Measurements from ENCODE around the gene C11orf21.

C11orf21 gene

DNA sequence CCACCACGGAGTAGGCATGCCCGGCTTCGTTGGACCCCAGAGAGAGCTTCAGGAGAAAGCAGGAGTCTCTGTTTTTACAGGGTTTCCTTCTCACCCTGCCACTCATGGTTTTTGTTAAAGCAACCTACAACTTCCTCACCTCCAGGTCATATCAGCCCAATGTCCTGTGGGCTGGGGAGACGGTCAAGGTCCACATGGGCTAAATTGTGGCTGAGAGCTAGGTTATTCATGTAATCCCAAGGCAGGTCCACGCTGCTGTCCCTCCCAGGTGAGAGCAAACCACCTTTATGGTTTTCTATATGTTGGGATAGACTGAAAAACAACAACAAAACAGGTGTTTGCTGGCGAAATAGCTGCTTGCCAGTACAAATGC lies 19.6 kb upstream of the C11orf21 start:
- no peak overlapping the region for H3K4me3 ChIP-seq (ENCODE audit: low read depth, low read length)

DNA sequence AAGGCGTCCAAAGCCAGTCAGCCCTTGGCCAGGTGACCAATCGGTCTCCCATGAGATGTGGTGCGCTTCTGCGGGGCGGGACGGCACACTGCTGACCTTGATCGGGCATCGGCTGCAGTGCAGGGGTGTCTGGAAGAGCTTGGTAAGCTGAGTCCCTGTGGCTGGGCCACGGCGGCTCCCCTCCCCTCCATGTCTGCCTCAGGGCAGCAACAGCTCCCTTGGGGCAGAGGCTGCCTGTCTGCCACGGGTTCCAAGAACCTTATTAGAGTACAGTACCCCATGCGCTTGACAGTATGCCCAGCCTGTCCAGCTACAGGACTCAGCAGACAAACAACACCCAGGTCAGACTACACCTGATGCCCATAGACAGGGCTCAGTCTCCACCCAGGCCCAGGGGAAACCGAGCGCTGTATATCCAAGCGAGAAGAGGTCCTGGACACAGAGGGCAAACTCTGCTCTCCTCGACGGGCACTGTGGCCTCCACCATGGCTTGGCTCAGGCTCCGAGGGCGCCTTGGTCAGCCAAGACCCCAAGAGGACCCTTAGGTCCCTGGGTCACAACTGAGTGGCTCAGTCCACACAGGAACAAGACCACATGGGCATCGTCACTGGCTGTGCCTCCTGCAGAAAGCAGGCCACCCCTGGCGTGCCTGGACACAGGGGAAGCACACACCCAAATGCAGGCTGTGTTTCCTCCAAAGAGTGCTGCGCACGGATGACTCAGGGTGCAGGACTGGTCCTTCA lies 19.0 kb upstream of the C11orf21 start:
- H3K4me3 ChIP-seq (ENCODE audit: low read depth, low read length) = no peak overlapping the region

DNA sequence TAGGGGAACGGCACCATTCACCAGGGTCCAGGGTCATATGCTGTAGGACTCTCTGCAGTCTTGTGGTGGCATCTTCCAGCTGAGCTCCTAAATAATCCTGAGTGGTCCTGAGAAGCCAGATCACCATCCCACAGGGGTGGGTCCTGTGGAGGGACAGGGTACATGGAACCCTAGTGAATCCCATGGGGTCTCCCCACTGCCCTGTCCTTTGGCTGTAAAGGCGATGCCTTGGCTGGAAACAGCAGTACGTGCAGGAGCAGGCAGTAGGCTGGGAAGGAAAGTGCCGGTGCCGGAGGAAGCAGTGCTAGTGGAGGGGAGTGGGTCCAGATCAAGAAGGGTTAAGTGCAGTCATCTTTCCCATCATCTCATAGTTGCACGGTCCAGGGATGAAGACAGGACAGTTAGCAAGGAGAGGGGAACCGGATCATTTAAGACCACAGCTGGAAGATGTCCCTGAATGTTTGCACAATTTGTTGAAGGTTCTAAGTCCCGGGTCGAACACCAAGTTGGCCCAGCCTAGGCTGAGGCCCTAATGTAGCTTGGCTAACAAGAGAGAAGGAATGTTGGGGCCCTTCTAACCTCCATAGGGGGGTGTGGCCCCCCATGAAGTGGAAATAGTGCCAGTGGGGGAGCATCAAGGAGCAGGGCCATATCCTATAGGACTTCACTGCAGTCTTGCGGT lies 18.2 kb upstream of the C11orf21 start:
- H3K4me3 ChIP-seq (ENCODE audit: low read depth, low read length) = no peak overlapping the region

DNA sequence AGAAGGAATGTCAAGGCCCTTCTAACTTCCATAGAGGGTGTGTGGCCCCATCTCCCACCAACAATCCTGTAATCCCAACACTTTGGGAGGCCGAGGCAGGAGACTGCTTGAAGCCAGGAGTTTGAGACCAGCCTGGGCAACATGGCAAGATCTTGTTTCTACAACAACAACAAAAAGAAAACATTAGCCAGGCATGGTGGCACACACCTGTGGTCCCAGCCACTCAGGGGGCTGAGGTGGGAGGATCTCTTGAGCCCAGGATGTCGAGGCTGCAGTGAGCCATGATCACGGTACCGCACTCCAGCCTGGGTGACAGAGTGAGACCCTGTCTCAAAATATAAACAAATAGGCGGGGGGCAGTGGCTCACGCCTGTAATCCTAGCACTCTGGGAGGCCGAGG lies 17.0 kb upstream of the C11orf21 start:
- no peak overlapping the region for H3K4me3 ChIP-seq (ENCODE audit: low read depth, low read length)

DNA sequence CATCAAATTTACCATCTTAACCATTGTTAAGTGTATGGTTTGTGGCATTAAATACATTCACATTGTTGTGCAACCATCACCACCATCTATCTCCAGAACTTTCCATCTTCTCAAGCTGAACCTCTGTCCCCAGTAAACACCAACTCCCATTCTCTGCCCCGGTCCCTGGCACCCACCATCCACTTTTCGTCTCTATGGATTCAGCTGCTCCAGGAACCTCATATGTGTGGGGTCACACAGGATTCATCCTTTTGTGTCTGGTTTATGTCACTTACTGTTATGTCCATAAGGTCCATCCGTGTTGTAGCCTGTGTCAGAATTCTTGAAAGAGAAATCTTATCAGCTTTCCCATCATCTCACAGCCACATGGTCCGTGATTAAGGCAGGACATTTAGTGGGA lies 16.4 kb upstream of the C11orf21 start:
- no peak overlapping the region for H3K4me3 ChIP-seq (ENCODE audit: low read depth, low read length)

DNA sequence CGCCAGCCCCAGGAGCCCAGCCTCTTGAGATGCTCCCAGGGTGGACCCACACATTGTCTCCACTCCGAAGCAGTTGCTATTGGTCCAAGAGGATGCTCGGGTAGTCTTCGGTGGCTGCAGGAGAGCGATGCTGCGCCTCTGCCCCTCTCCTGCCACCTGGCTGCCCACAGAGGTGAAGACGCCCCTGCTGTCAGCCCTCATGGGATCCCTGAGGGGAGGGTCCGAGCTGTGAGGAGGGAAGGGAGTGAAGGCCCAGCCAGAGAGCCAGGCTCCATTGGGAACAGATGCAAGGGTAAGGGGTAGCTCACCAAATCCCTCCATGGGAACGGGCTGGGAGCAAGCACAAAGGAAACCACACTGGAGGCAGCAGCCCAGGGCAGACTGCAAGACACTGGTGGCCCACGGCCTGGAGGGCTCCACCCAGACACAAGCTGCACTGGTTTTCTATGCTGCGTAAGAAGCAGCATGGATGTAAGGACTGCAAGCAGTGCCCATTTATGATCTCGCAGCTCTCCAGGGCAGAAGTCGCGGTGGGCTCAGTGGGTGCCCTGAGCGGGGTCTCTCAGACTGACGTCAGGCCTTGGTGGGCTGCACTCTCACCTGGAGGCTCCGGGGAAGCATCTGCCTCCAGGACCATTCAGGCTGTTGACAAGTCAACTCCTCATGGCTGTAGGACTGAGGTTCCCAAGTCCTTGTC lies 15.8 kb upstream of the C11orf21 start:
- no peak overlapping the region for H3K4me3 ChIP-seq (ENCODE audit: low read depth, low read length)

DNA sequence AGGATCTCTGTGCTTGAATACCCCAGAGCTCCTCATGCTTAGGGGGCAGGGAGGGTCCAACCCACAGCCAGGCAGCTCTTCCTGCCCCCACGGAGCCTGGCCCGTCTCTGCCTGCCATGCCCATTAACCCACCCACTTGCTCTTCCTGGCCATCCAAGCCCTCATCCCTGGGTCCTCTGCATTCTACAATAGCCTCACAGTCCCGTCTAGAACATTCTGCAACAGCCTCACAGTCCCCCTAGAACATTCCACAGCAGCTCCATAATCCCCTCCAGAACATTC lies 15.2 kb upstream of the C11orf21 start:
- no peak overlapping the region for H3K4me3 ChIP-seq (ENCODE audit: low read depth, low read length)

DNA sequence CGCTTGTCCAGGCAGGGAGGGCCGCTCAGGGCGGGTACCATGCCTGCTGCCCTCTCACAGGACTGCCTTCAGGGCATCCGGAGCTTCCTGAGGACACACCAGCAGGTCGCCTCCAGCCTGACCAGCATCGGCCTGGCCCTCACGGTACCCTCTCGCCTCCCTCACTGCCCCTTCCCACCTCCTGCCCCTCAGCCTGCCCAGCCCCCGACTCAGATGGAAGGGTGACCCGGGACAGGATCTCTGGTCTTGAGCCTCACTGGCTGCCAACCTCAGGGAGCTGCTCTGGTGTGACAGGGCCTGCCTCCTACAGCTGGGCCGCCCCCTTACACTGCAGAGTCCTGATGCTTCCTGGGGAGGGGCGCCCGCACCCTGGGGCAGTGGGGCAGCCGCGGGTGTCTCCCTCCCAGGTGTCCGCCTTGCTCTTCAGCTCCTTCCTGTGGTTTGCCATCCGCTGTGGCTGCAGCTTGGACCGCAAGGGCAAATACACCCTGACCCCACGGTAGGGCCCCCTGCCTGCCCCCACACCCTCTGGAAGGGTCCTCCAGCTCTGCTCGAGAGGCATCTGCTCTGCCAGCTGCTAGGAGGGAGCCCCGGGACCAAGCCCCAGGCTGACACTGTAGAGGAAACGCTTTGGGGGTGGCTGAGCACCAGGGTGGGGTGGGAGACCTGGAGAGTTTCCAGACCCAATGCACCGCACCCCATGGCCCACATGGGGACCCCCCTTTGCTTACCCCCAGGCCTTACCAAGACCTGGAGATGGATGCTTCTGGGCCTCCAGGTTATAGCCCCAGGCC lies 14.6 kb upstream of the C11orf21 start:
- no peak overlapping the region for H3K4me3 ChIP-seq (ENCODE audit: low read depth, low read length)

DNA sequence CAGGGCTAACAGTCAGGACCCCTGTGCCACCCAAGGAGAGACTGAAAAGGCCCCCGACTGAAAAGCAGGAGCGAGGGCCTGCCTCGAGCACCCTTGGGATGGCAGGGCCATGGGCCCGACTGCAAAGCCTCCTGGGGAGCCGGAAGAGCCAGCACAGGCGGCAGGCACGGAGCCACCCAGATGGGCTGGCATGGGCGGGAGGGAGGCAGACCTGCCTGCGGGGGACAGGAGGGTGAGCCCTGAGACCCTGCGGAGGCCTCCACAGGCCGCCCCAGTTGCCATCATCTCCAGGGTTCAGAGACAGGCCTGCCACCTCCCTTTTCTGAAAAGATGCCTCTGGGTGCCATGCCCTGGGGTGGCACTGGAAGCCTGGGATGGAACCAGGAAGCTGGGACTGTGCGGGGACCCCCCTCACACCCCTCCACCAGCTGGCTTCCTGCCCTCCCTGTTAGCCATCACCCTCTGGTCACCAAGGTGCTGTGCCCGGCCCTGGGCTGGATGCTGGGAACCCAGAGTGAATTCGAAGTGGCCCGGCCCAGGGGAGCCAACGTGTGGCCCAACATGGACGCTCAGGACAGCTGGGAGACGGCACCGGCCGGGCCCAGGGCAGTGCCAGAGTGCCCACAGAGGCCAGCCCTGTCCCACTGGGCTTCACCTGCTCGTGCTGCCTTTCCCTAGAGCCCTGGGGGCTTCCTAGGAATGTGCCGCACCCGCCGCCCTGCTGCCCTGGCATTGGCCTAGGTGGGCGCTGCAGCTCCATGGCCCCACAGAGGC lies 13.9 kb upstream of the C11orf21 start:
- H3K4me3 ChIP-seq (ENCODE audit: low read depth, low read length) = no peak overlapping the region

DNA sequence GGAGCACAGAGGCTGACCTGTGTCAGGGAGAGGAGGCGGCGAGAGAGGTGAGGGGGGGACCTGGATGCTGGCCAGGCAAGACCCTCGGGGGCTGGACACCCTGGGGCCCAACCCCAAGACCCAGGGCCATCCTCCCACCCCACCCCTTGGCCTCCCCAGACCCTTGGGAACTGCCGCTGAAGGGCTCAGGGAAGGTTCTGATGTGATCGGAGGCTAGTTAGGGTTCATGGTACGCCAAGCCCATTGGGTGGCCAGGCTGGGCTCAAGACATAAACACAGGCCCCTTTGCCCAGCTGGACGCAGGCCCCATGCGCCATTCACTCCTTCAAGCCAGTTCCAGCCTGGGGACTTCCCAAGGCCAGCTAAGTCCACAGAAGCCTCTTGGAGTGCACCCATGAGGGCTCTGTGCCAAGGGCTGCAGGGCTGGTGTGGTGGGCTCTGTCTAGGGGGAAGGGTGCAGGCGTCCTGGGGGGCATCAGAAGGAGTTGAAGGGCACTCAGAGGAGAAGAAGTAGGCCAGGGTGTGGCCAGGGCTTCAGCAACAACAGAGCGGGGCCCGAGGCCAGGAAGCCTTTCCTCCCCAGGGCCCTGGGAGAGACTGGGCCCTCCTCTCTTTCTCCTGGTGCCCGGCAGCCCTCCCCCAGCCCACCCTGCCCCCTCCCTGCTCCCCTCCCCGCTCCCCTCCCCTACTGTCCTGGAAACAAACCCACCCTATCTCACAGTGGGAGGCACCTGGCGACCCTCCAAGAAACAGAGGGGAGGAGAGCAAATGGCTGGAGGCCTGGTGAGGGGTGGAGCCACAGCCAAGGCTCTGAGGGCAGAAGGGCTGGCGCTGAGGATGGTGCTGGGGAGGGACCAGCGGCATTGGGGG lies 13.0 kb upstream of the C11orf21 start:
- H3K4me3 ChIP-seq (ENCODE audit: low read depth, low read length) = no peak overlapping the region

DNA sequence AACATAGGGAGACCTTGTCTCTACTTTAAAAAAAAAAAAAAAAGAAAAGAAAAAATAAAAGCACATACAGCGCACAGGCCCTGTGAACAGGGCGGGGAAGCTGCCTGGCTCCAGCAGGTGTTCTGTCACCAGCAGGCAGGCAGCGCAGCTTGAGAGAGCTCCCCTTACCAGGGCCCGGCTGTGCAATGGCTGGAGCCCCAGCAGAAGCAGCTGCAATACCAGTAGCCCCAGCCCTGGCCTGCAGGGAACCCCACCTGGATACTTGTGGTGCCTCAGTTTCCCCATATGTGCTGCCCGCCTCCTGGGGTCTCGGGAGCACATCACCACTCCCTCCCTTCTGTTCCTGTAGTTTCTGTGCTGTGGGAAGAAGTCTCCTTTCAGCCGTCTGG lies 12.4 kb upstream of the C11orf21 start:
- H3K4me3 ChIP-seq (ENCODE audit: low read depth, low read length) = no peak overlapping the region

DNA sequence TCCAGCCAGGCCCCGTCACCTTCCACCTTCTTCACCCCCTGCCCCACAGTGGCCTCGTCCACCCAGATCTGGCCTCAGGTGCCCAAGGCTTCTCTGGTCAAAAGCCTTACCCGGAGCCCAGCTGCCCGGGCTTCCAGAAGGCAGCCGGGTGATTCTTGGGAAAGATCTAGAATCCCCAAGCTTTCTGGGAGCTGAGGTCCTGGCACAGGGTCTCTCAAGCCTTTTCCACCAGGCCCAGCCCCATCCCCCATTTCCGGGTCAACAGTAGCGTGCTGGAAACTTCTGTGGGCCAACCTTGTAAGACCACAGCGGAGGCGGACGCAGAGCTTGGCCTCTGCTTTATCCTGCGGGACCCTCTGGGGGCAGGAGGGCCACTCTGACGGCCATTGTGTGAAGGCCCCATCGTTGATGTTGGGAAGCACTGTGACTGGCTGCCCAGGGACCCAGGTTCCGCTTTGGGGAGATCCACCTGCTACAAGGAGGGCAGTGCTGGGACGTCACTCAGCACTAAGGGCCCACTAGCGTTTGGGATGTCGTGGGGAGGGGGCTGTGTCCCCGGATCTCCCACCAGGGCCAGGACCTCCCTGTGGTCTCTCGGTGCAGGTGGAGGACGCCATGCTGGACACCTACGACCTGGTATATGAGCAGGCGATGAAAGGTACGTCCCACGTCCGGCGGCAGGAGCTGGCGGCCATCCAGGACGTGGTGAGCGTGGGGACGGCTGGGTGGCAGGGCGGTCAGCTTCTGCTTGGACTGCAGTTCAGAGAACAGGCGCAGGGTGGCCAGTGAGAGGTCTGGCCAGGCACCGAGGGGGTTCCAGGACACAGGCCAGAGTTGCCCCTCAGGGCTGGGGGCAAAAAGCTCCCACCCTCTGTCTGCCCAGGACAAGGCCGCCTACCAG lies 11.6 kb upstream of the C11orf21 start:
- H3K4me3 ChIP-seq (ENCODE audit: low read depth, low read length) = no peak overlapping the region

DNA sequence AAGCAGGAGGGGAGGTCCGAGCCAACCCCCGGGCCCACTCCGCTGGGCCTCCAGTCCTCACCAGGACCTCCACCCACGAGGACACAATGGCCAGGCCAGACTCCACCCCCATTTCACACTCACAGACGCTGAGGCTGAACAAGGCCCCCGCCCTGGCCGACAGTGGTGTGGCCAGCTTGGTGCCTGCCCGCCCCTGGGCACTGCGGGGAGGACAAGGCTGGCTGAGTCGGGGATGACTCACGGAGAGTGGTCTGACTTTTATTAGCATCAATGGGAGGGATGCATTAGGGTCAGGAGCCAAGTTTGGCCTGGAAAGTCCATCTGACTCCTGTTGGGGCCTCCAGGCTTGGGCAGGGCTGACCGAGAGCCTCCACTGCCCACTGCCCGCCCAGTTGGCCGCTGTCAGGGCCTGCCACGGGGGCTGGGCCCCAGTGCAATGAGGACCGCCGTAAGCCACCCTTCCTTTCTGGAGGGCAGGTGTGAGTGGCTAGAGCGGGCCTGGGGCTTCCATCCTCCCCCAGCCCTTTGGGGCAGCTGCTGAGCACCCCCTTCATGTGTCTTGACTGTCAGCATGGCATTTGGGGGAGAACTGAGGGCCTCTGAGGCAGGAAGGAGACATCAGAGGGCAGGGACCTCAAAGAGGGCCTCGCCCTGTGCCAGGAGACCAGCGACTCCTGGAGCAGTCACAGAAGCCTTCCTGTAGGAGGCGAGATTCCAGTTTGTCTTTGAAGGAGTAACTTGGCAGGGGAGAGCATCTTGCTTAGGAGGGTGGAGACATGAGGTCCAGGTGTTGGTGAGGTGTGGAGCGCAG lies 10.7 kb upstream of the C11orf21 start:
- H3K4me3 ChIP-seq (ENCODE audit: low read depth, low read length) = no peak overlapping the region

DNA sequence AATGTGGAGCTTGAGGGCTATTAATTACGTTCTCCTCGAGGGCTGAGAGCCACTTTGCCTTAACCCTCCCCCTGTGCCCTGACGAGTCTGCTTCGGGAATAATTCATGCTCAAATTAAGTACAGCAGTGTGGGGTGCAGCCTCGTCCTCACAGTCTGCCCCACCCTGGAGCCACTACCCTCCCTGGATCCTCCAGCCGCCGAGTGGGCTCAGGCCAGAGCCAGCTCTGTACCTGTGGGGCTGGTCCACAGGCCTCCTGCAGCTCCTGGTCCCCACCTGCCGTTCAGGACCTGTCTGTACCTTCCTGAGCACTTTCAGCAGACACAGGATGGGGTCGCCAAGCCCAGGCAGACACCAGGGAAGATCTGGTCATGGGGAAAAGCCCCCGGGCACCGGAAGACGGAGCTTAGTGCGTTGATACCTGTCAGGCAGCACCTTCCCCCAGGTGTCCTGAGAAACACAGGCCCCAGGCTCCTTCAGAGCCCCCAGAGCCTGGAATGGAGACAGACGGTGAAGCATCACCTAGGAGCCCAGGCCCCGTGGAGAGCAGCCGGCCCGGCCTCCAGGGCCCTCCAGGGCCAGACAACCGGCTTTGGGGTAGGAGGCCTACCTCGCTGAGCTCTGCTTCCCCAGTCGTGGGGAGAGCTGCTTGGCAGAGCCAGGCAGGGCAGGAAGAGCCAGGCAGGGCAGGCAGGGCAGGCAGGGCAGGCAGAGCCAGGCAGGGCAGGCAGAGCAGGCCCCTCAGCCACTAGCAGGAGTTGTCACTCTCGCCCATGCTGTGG lies 9.8 kb upstream of the C11orf21 start:
- H3K4me3 ChIP-seq (ENCODE audit: low read depth, low read length) = no peak overlapping the region

DNA sequence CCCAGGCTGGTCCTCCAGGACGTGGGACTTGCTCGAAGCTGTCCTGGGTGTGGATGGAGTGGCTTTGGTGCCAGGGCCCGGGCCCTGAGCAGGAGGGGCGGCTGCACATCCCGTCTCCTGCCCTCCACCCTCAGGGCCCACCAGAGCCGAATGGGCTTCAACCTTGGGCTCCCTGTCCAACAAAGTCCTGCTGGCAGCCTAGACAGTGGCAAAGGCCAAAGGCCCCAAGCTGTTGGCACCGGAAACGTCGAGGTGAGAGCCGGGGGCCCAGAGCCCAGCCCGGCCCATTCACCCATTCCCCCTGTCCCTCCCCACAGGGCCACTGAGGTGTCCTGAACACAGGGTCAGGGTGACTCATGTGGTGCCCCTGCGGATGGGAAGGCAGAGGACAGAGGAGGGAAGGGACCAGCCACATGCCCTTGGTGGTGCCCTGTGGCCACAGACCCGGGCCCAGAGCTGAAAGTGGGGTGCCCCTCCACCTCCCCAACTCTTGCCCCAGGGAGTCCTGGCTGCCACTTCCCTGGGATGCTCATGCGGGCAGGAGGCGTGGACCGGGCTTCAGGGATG lies 9.2 kb upstream of the C11orf21 start:
- no peak overlapping the region for H3K4me3 ChIP-seq (ENCODE audit: low read depth, low read length)

DNA sequence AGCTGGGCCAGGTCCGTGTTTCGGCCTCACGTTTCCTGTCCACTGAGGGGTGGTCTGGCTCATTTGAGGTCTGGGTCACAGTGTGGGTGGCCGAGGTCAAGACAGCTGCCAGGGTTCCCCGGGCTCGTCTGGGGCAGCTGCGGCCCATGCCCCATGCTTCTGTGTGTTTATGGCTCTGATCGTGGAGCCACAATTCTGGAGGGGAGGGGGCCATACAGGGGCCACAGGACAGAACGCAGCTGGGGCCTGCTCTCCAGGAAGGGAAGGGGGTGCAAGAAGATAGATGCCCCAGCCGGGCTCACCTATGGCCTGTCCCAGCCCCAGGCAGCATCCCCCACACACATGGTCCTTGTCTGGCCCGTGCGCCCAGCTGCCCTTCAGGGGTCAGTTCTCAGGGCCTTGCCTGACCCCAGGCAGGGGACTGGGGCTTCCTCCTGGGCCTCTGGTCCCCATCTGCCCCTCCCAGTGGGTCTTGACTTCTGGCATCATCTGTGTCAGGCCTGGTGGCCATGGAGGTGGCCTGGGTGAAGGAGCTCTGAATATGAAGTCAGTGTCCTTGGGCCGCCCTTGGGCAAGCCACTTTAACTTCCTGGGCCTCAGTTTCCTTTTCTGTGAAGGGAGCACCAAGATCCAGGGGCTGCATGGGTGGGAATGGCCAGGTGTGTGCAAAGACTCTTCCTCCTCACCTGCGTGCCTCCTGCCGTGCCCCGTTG lies 8.5 kb upstream of the C11orf21 start:
- no peak overlapping the region for H3K4me3 ChIP-seq (ENCODE audit: low read depth, low read length)

Measured in iPS-11a (cell line).